IPS-18c (cell line): Measurements from ENCODE around the gene FHOD1.
A peak's percentile ranks its signal among the peaks of the same experiment; 100 is the strongest.

Experiments
- H3K4me3 ChIP-seq: 2 replicates; pipeline ENCODE4 v1.7.0; 2013; ENCODE audit warnings: low read depth, mild to moderate bottlenecking, low read length, moderate library complexity; ENCODE audit not compliant: insufficient read depth
- H3K9me3 ChIP-seq: one replicate; pipeline ENCODE4 v1.6.1; 2013; ENCODE audit warnings: mild to moderate bottlenecking, low read length, moderate library complexity; ENCODE audit not compliant: control insufficient read depth, insufficient read depth

The FHOD1 gene

GRCh38 chr16:67257486-67258160 lies 10.3 kb upstream of the FHOD1 start:
- no peak overlapping the region for H3K4me3 ChIP-seq
- no peaks in the 10 kb centered on the region for H3K9me3 ChIP-seq

GRCh38 chr16:67256701-67257230 lies 9.5 kb upstream of the FHOD1 start:
- H3K9me3 ChIP-seq, result no peaks in the 10 kb centered on the region
- H3K4me3 ChIP-seq, result no peak overlapping the region

GRCh38 chr16:67255553-67256221 lies 8.4 kb upstream of the FHOD1 start:
- no peaks in the 10 kb centered on the region for H3K9me3 ChIP-seq
- no peak overlapping the region for H3K4me3 ChIP-seq

- no peaks in the 10 kb centered on the region for H3K9me3 ChIP-seq
These were observed 7.7 kb upstream of the FHOD1 start for GRCh38 chr16:67254801-67255552.

GRCh38 chr16:67252609-67253497 lies 5.6 kb upstream of the FHOD1 start:
- no peak overlapping the region for H3K4me3 ChIP-seq
- H3K9me3 ChIP-seq, result no peaks in the 10 kb centered on the region

More at GRCh38 chr16:67254801-67255552, 7.7 kb upstream of the FHOD1 start:
- H3K4me3 ChIP-seq, result no peak overlapping the region

GRCh38 chr16:67250045-67250327 lies 2.7 kb upstream of the FHOD1 start:
- no peak overlapping the region for H3K4me3 ChIP-seq
- no peaks in the 10 kb centered on the region for H3K9me3 ChIP-seq

GRCh38 chr16:67249178-67250044 lies 2.1 kb upstream of the FHOD1 start:
- Histone ChIP-seq H3K9me3 (no peaks in the 10 kb centered on the region), H3K4me3 (peak overlapping the region; percentile 71)

GRCh38 chr16:67248401-67249177 lies 1.3 kb upstream of the FHOD1 start, which contains the start of gene SLC9A5:
SLC9A5 (plus strand) TSS chr16:67248979; CDS start chr16:67249015, 36 bp downstream.
- Histone ChIP-seq H3K4me3 (peak within 1 kb of the TSS; percentile 71), H3K9me3 (no peaks in the 10 kb centered on the region)

- Histone ChIP-seq H3K9me3 (no peaks in the 10 kb centered on the region), H3K4me3 (peak overlapping the region; percentile 71)
These were observed 756 bp upstream of the FHOD1 start for GRCh38 chr16:67248073-67248400.

GRCh38 chr16:67246756-67247191 lies 507 bp downstream of the FHOD1 start:
- H3K9me3 ChIP-seq, result no peaks in the 10 kb centered on the region
- peak overlapping the region; percentile 84 for H3K4me3 ChIP-seq

- Histone ChIP-seq H3K4me3 (peak overlapping the region; percentile 84), H3K9me3 (no peaks in the 10 kb centered on the region)
These were observed 1.1 kb downstream of the FHOD1 start for GRCh38 chr16:67246081-67246755.

GRCh38 chr16:67245674-67246080 lies 1.6 kb downstream of the FHOD1 start:
- Histone ChIP-seq H3K9me3 (no peaks in the 10 kb centered on the region), H3K4me3 (peak overlapping the region; percentile 84)

- Histone ChIP-seq H3K9me3 (no peaks in the 10 kb centered on the region), H3K4me3 (peak overlapping the region; percentile 9; the same call in 1 of the 2 replicates)
These were observed 2.1 kb downstream of the FHOD1 start for GRCh38 chr16:67245186-67245585.

- H3K4me3 ChIP-seq, result no peak overlapping the region
- H3K9me3 ChIP-seq, result no peaks in the 10 kb centered on the region
These were observed 2.7 kb downstream of the FHOD1 start for GRCh38 chr16:67244387-67245185.
